K562 (cell line): ENCODE measurements around the gene DSC1. TPM values are rescaled to one million over a fixed set of nuclear protein-coding genes. Genes with fewer than 3 reads are reported as not detected.

Source experiments
- DMBX1 ChIP-seq: fragments of 250-450 bp; sonication (Bioruptor Pico); IDR thresholded peaks from 2 replicates; pipeline ENCODE4 v1.8.0; 2022; ENCODE audit warnings: inconsistent platforms, mild to moderate bottlenecking, moderate library complexity, borderline replicate concordance
- HOXB6 ChIP-seq: fragments of 250-450 bp; sonication (Bioruptor Pico); IDR thresholded peaks from 2 replicates; pipeline ENCODE4 v1.5.1; 2022; ENCODE audit warnings: mild to moderate bottlenecking, borderline replicate concordance
- KDM1A ChIP-seq, 2 experiments: fragments of 450-650 bp; IDR thresholded peaks; 2 replicates each; pipeline ENCODE4 v1.6.1; 2016; ENCODE audit warnings: mild to moderate bottlenecking in 2 of 2
- MBD2 ChIP-seq: sonication (generic); IDR thresholded peaks from 2 replicates; pipeline ENCODE4 v1.6.1; 2016; ENCODE audit warnings: low read depth, borderline replicate concordance
- NCOA2 ChIP-seq, 2 experiments: fragments of 450-650 bp; IDR thresholded peaks; 2 replicates each; pipeline ENCODE4 v1.6.1; 2018; ENCODE audit warnings: mild to moderate bottlenecking in 2 of 2, moderate library complexity in 1 of 2; ENCODE audit not compliant: partially characterized antibody in 2 of 2
- NFE2 ChIP-seq: IDR thresholded peaks from 2 replicates; pipeline ENCODE4 v1.6.1; 2014; ENCODE audit warnings: antibody characterized with exemption, low read depth
- NONO ChIP-seq, 2 experiments: fragments of 200-400 bp in 1 of 2; fragments of 450-650 bp in 1 of 2; formaldehyde crosslinking in 1 of 2; IDR thresholded peaks; 2 replicates each; pipeline ENCODE4 v1.6.1; 2017; ENCODE audit warnings: low read depth in 2 of 2, mild to moderate bottlenecking in 2 of 2, moderate library complexity in 2 of 2, low read length in 1 of 2
- NR2C1 ChIP-seq, 2 experiments: fragments of 450-650 bp; IDR thresholded peaks; 2 replicates each; pipeline ENCODE4 v1.6.1; 2017; ENCODE audit warnings: mild to moderate bottlenecking in 2 of 2, antibody characterized with exemption in 1 of 2, inconsistent platforms in 1 of 2, missing compliant biosample characterization in 1 of 2, missing genetic modification characterization in 1 of 2
- PHF8 ChIP-seq: fragments of 200-600 bp; sonication (generic); IDR thresholded peaks from 2 replicates; pipeline ENCODE4 v1.6.1; 2012; ENCODE audit warnings: mixed run types, mild to moderate bottlenecking, inconsistent platforms, low read length, moderate library complexity, borderline replicate concordance
- PML ChIP-seq: IDR thresholded peaks from 2 replicates; pipeline ENCODE4 v1.6.1; 2012; ENCODE audit warnings: low read length, inconsistent platforms
- RBBP5 ChIP-seq: fragments of 200-600 bp; sonication (generic); IDR thresholded peaks from 2 replicates; pipeline ENCODE4 v1.6.1; 2012; ENCODE audit warnings: borderline replicate concordance, mild to moderate bottlenecking, low read length, control low read depth, inconsistent platforms; ENCODE audit not compliant: insufficient read depth, poor library complexity, severe bottlenecking
- SP1 ChIP-seq: sonication (generic); formaldehyde crosslinking; IDR thresholded peaks from 2 replicates; pipeline ENCODE4 v1.8.1; 2022; ENCODE audit warnings: mild to moderate bottlenecking, missing genetic modification reagents
- SRSF7 ChIP-seq: fragments of 200-400 bp; formaldehyde crosslinking; optimal IDR thresholded peaks from 2 replicates; pipeline ENCODE3; 2017; ENCODE audit warnings: mild to moderate bottlenecking, low read depth, low read length
- TBP ChIP-seq: optimal IDR thresholded peaks from 2 replicates; pipeline ENCODE3; 2011; ENCODE audit warnings: low read depth, low read length, improper control_type of control experiment
- ZFX ChIP-seq: sonication (generic); formaldehyde crosslinking; IDR thresholded peaks from 2 replicates; pipeline ENCODE4 v1.8.0; 2022; ENCODE audit warnings: mild to moderate bottlenecking, missing genetic modification reagents, moderate library complexity
- ZNF311 ChIP-seq: fragments of 250-450 bp; sonication (Bioruptor Pico); IDR thresholded peaks from 2 replicates; pipeline ENCODE4 v1.4.0; 2020; ENCODE audit warnings: mild to moderate bottlenecking, moderate library complexity
- ZNF707 ChIP-seq: fragments of 250-450 bp; sonication (Bioruptor Pico); conservative IDR thresholded peaks from 2 replicates; pipeline ENCODE4 v1.8.0; 2022; ENCODE audit warnings: inconsistent platforms, mild to moderate bottlenecking, moderate library complexity
- ZNF766 ChIP-seq: fragments of 200-800 bp; sonication (Bioruptor generic); conservative IDR thresholded peaks from 2 replicates; pipeline ENCODE4 v1.6.1; 2016; ENCODE audit warnings: missing genetic modification characterization, missing compliant biosample characterization
- polyA plus RNA-seq, 8 experiments: library from polyadenylated mRNA; depleted of rRNA in 4 of 8; stranded (reverse) in 5 of 8; unstranded in 3 of 8; fragments of >200 nt; fragmentation: Nextera tagmentation in 2 of 8; fragmentation: Illumina TruSeq in 1 of 8; extraction: Ambion mirVana in 2 of 8; extraction: Trizol in 1 of 8; gene quantifications; 2 replicates each; pipeline versions ENCODE4 v1.2.1 to v1.2.3, GENCODE V29; 2011 to 2014; ENCODE audit warnings: inconsistent platforms in 1 of 8, missing spikeins in 1 of 8
- total RNA-seq, 7 experiments: library from RNA; depleted of rRNA in 6 of 7; stranded (reverse); fragments of >200 nt in 6 of 7; fragmentation: Illumina TruSeq in 2 of 7; extraction: Trizol in 2 of 7; gene quantifications; 2 replicates each; pipeline versions ENCODE4 v1.2.1 to v1.2.3, GENCODE V29; 2011 to 2021; ENCODE audit warnings: low replicate concordance in 1 of 7
- TF ChIP-seq, protein P1 (sequence below): sonication (generic); formaldehyde crosslinking; IDR thresholded peaks from 2 replicates; pipeline ENCODE4 v1.8.1; 2023; ENCODE audit warnings: missing genetic modification reagents, mild to moderate bottlenecking, borderline replicate concordance
- TF ChIP-seq, protein P2 (sequence below): fragments of 250-450 bp; sonication (Bioruptor Pico); IDR thresholded peaks from 2 replicates; pipeline ENCODE4 v1.4.0; 2020; ENCODE audit warnings: mild to moderate bottlenecking, moderate library complexity

The DSC1 gene
- total and polyA plus RNA-seq, 9 of the 15 experiments (the other 6 are each of a cell fraction or from before 2014, with no cell fraction given): 0.04 to 0.07 (median 0.05) TPM; not detected in 4

DNA sequence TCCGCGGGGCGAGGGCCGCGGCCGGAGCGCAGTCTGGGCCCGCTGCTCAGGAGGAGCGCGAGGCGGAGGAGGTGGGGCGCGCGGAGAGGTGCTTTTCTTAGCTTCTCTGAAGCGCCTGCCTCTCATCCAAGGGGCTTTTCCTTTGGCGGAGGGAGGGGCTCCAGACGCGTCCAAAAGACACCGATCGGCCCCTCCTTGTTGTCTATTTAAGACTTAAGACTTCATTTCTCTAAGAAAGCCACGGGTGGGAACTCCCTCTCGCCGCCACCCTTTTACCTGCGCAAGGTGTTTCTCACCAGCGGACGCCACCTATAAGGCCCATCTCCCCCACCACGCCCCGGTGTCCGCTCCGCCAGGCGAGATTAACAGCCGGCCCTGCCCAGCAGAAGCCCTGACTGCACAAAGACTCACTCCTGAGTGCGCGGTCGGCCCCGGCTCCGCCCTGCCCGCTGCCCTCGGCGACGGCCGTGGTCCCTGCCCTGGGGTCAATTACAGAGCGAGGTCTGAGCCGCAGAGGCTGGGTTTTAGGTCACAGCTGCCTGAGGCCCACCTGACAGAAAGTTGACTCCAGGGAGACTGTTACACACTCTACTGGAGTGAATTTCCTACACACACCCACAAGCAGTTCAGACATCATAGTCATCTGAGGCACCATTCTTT, 60.5 kb downstream of the DSC1 start, which contains the start of gene DSC2 (continued):
- TF ChIP-seq ZNF766 (CRISPR knock-in tag) (0 out of 2 replicates have a peak, but pooled peaks have one; percentile 9), PHF8 (peak; percentile 44), ZFX (CRISPR knock-in tag) (peak; percentile 70), NR2C1 (IDR thresholded peaks at IDR 0.05) (no peak), NR2C1 (tag; IDR thresholded peaks at IDR 0.05) (no peak), RBBP5 (peak; percentile 21), HOXB6 (no peak), NFE2 (no peak), PML (0 out of 2 replicates have a peak, but pooled peaks have one; percentile 26), DMBX1 (0 out of 2 replicates have a peak, but pooled peaks have one; percentile 17), NCOA2 (IDR thresholded peaks at IDR 0.05; ENCODE audit: partially characterized antibody in 2 of 2) (no peak), KDM1A (IDR thresholded peaks at IDR 0.05) (no peak), SP1 (CRISPR knock-in tag) (peak; percentile 24; the same call in 1 of the 2 replicates), TBP (peak; percentile 77), SRSF7 (no peak), MBD2 (no peak), ZNF707 (no peak), NONO (IDR thresholded peaks at IDR 0.05; ENCODE audit: low read depth in 2 of 2, low read length in 1 of 2) (no peak), ZNF311 (CRISPR knock-in tag) (no peak)
- TF ChIP-seq, protein P1, sequence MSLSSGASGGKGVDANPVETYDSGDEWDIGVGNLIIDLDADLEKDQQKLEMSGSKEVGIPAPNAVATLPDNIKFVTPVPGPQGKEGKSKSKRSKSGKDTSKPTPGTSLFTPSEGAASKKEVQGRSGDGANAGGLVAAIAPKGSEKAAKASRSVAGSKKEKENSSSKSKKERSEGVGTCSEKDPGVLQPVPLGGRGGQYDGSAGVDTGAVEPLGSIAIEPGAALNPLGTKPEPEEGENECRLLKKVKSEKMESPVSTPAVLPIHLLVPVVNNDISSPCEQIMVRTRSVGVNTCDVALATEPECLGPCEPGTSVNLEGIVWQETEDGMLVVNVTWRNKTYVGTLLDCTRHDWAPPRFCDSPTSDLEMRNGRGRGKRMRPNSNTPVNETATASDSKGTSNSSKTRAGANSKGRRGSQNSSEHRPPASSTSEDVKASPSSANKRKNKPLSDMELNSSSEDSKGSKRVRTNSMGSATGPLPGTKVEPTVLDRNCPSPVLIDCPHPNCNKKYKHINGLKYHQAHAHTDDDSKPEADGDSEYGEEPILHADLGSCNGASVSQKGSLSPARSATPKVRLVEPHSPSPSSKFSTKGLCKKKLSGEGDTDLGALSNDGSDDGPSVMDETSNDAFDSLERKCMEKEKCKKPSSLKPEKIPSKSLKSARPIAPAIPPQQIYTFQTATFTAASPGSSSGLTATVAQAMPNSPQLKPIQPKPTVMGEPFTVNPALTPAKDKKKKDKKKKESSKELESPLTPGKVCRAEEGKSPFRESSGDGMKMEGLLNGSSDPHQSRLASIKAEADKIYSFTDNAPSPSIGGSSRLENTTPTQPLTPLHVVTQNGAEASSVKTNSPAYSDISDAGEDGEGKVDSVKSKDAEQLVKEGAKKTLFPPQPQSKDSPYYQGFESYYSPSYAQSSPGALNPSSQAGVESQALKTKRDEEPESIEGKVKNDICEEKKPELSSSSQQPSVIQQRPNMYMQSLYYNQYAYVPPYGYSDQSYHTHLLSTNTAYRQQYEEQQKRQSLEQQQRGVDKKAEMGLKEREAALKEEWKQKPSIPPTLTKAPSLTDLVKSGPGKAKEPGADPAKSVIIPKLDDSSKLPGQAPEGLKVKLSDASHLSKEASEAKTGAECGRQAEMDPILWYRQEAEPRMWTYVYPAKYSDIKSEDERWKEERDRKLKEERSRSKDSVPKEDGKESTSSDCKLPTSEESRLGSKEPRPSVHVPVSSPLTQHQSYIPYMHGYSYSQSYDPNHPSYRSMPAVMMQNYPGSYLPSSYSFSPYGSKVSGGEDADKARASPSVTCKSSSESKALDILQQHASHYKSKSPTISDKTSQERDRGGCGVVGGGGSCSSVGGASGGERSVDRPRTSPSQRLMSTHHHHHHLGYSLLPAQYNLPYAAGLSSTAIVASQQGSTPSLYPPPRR (CRISPR knock-in tag): no peak
- TF ChIP-seq, protein P2, sequence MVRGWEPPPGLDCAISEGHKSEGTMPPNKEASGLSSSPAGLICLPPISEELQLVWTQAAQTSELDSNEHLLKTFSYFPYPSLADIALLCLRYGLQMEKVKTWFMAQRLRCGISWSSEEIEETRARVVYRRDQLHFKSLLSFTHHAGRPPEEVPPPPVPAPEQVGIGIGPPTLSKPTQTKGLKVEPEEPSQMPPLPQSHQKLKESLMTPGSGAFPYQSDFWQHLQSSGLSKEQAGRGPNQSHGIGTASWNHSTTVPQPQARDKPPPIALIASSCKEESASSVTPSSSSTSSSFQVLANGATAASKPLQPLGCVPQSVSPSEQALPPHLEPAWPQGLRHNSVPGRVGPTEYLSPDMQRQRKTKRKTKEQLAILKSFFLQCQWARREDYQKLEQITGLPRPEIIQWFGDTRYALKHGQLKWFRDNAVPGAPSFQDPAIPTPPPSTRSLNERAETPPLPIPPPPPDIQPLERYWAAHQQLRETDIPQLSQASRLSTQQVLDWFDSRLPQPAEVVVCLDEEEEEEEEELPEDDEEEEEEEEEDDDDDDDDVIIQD (CRISPR knock-in tag): no peak
